GM18519 (cell line): Measurements from ENCODE around the gene GSTA4.
"Not testable (repeated sequence)": the region's sequence is repeated elsewhere in the genome, so short reads cannot be mapped to it uniquely, and the experiment has no call there.

Experiments used
- ATAC-seq: cut with Tn5 transposase; IDR thresholded peaks from one replicate; pipeline ENCODE4 v1.9.1; 2021; ENCODE audit warnings: mild to moderate bottlenecking, moderate library complexity; ENCODE audit not compliant: unreplicated experiment, low FRiP score

GSTA4 gene

GRCh38 chr6:53014744-53015143 lies 19.7 kb upstream of the GSTA4 start:
- no peak for ATAC-seq

GRCh38 chr6:53014063-53014462 lies 19.0 kb upstream of the GSTA4 start:
- no peak for ATAC-seq

- ATAC-seq: no peak
Observed at GRCh38 chr6:53011979-53012378, 16.9 kb upstream of the GSTA4 start.

GRCh38 chr6:53010504-53010903 lies 15.4 kb upstream of the GSTA4 start:
- no peak for ATAC-seq

- ATAC-seq: no peak
Observed at GRCh38 chr6:53009511-53009910, 14.4 kb upstream of the GSTA4 start.

DNA sequence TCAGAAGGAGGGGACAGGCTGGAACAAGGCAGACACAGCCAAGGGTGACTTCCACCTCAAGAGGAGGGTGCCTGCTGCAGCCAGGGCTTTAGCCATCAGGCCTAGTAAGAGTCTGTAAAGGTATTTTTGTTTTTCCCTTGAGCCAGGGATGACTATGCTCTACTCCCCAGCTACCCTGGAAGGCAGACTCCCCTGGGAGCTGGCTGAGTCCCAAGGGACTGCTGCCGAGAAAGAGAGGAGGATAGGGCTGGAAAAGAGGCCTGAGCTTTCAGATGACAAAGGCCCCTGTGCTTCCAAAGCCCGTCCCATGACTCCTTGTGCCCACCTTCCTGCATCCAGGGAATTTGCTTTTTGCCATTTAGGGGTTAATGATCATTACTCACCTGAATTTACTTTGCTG lies 14.0 kb upstream of the GSTA4 start:
- no peak for ATAC-seq

DNA sequence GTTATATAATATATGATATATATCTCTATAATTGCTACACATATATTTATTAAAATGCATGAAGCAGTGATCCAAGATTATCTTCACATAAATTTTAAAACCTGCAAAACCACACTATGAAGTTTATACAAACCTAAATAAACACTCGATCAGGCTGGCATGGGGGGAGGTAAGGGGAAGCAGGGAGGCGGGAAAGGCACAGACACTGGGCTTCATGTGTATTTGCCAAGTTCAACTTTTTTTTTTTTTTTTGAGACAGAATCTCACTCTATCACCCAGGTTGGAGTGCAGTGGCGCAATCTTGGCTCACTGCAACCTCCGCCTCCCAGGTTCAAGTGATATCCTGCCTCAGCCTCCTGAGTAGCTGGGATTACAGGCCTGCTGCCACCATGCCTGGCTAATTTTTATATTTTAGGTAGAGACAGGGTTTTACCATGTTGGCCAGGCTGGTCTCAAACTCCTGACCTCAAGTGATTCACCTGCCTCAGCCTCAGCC lies 13.2 kb upstream of the GSTA4 start:
- not testable (repeated sequence) for ATAC-seq

DNA sequence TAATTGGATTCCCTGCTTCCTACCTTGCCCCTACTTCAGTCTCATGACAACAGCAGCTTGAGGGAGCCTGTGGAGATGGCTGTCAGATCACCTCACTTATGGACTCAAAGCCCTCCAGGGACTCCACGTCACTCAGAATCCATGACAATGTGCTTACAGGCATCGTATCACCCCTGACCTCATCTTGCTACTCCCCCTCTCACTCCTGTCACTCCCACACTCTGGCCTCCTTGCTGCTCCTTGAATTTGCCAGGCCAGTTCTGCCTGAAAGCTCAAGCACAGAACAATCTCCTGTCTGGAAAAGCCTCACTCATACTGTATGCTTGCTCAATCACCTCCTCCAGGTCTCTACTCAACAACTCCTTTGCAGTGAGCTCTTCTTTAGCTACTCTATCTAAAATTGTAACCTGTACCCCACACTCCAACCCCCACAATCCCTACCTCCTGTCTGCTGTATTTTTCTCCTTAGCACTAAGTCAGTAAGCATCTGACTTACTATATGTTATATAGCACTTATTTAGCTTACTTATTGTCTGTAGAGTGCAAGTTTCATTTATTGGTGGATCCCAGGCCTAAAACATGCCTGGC lies 10.7 kb upstream of the GSTA4 start:
- no peak for ATAC-seq

DNA sequence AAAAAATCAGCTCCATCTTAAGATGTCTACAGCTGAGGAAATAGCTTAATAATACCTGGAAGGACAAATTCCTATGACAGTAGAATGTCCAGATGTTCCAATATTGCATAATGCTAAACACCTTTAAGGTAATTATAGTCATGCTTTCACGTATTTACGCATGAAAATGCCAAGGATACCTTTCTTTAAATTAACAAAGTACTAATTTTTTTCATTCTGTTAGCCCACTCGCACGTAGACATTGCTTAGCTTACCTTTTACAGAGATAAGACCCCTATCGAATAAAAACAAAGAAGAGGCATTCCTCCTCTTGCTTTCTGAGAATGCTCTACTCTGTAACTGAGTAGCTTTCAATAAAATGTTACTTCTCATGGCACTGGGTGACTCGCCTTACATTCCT lies 4.4 kb upstream of the GSTA4 start:
- ATAC-seq: no peak

- no peak for ATAC-seq
Observed at GRCh38 chr6:52998603-52999002, 3.5 kb upstream of the GSTA4 start.

GRCh38 chr6:52995913-52996645 lies 995 bp upstream of the GSTA4 start:
- peak; percentile 13 for ATAC-seq

DNA sequence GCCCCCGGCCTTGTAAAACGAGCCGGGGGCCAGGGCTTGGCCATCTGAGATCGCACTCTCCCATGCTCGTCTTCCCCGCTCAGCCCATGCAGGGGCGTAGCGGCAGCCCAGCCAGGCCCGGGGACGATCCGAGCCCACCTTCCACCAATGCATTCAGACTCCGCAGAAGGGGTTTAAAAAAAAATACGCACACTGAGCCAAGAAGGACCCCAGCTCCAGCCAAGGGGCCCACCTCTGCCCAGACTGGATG lies 320 bp downstream of the GSTA4 start:
- ATAC-seq: no peak

- no peak for ATAC-seq
Observed at GRCh38 chr6:52994031-52994838, 849 bp downstream of the GSTA4 start.

GRCh38 chr6:52992980-52993920 lies 1.8 kb downstream of the GSTA4 start:
- no peak for ATAC-seq

DNA sequence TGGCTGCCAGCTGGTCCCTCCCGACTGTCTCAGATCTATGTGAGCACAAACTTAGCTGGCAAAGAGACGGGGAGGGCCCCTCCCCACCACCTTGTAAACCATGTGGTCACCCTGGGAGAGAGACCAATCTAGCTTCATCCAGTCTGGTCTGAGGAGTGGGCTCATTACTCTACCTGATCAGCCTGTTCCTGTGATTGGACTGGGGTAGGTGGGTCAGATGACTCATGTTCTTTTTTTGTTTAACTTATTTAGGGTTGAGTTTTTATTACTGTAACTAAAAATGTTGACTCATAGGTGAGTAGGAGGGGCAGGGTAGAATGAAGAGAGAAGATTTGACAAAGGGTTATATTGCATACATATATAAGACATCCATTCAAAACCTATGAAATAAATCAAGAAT lies 4.7 kb downstream of the GSTA4 start:
- ATAC-seq: no peak

DNA sequence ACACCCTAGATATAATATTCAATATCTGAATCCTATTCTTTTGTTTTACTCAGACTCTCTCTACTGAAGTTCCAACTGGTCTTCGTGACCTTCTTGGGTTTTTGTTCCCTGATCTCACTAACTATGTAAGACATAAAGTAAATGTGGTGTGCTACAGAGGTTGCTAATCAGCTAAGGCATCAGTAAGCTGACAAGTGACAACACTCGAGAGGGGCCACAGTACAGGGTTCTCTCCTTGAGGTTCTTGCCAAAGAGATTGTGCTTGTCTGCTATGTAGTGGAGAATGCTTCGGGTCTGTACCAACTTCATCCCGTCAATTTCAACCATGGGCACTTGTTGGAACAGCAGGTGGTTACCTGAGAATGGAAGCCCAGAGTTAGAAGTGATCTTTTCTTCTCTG lies 9.9 kb downstream of the GSTA4 start:
- no peak for ATAC-seq

- ATAC-seq: peak; percentile 55
Observed at GRCh38 chr6:52984247-52984646, 10.8 kb downstream of the GSTA4 start.

- no peak for ATAC-seq
Observed at GRCh38 chr6:52983159-52983848, 11.8 kb downstream of the GSTA4 start.

- ATAC-seq: no peak
Observed at GRCh38 chr6:52982680-52983079, 12.4 kb downstream of the GSTA4 start.
